ENCODE results near the gene SDCCAG8. TPM values are rescaled to one million over a fixed set of nuclear protein-coding genes. Genes with fewer than 3 reads are reported as not detected.

Gene SDCCAG8
- total and polyA plus RNA-seq, 2 of the 8 experiments (the other 6 are each of a cell fraction or from before 2014, with no cell fraction given) = 15.6 to 21.0 TPM

GRCh38 chr1:243488459-243489157 lies 232.8 kb downstream of the SDCCAG8 start (continued):
- TF ChIP-seq CHD7 (IDR thresholded peaks at IDR 0.05; ENCODE audit: insufficient replicate concordance, low read length) (no peak), BRCA1 (IDR thresholded peaks at IDR 0.05; ENCODE audit: low read depth, low read length) (no peak), ASH2L (IDR thresholded peaks at IDR 0.05; ENCODE audit: low read length) (no peak), SIX5 (IDR thresholded peaks at IDR 0.05; ENCODE audit: low read depth, low read length) (no peak), YY1 (IDR thresholded peaks at IDR 0.05; ENCODE audit: low read depth, low read length) (no peak), SAP30 (IDR thresholded peaks at IDR 0.05; ENCODE audit: insufficient read depth, insufficient replicate concordance, low read length) (no peak), TAF7 (optimal IDR thresholded peaks at IDR 0.05; ENCODE audit: borderline replicate concordance, low read depth, low read length) (no peak), E2F6 (IDR thresholded peaks at IDR 0.05) (no peak), RFX5 (IDR thresholded peaks at IDR 0.05; ENCODE audit: borderline replicate concordance, low read depth, low read length) (no peak), CREB1 (IDR thresholded peaks at IDR 0.05) (no peak)

All from H1 (cell line).